HG03039 (cell line): ENCODE data around the gene DCLK3.

Source experiments
- ATAC-seq: cut with Tn5 transposase; IDR thresholded peaks from one replicate; pipeline ENCODE4 v1.9.1; 2021; ENCODE audit warnings: mild to moderate bottlenecking, moderate library complexity; ENCODE audit not compliant: unreplicated experiment

DCLK3 gene

GRCh38 chr3:36709826-36710365 lies 54.5 kb downstream of the DCLK3 start:
- ATAC-seq, result no peak

DNA sequence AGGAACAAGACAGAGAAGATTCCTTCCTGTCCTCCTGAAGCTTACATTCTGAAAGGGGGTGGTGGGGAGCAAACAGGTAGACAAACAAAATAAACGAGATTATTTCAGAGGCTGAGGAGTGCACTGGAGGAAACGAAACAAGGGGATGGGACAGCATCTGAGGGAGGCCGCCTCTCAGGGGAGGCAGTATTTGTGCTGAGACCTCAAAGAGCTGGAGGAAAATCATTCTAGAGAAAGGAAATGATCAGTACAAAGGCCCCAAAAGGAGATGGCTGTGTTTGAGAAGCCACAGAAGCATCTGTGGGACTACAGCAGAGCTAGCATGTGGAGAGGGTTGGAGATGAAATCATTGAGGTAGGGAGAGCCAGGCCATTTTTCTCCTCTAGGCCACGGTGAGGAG lies 55.1 kb downstream of the DCLK3 start:
- no peak for ATAC-seq

DNA sequence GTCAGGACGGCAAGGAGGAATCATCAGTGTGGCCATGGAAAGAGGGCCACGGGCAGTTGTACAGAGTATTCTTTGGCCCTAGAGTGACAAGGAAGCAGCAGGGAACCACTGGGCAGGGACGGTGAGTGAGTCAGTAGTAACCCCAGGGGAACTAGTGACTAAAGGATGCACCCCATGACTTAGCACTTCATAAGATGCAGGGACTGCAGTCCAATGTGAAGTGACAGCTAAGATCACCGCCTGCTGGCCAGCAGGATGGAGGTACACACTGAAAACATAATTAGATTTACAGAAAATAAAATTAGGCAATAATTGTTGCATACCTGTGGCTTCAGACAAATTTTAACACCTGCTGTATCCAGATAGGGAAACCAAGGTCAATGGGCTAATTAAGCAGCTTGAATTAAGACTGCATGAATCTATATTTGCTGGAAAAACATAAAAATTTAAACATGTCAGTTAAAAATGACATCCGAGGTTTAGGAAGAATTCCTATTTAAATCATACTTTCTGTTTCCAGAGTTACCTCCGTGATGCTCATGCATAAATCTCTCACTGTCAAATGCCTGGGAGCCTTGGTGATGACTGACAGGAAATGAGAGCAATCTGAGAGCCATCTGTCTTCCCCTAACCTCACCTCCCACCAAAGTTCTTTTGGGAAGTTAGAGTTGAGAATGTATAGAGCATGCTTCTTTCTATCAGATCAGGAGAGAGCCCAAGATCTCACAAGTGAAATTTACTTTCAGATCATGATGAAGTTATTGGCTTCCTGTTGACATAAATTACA lies 56.5 kb downstream of the DCLK3 start:
- ATAC-seq, result peak; percentile 49

GRCh38 chr3:36705015-36705414 lies 59.3 kb downstream of the DCLK3 start:
- ATAC-seq, result no peak

- no peak for ATAC-seq
Observed at GRCh38 chr3:36704280-36704679, 60.1 kb downstream of the DCLK3 start.

GRCh38 chr3:36701249-36701572 lies 63.1 kb downstream of the DCLK3 start:
- no peak for ATAC-seq

- ATAC-seq, result peak; percentile 70
Observed at GRCh38 chr3:36700537-36701248, 63.7 kb downstream of the DCLK3 start.

- no peak for ATAC-seq
Observed at GRCh38 chr3:36698314-36698713, 66.0 kb downstream of the DCLK3 start.

GRCh38 chr3:36697229-36698001 lies 66.9 kb downstream of the DCLK3 start:
- no peak for ATAC-seq

DNA sequence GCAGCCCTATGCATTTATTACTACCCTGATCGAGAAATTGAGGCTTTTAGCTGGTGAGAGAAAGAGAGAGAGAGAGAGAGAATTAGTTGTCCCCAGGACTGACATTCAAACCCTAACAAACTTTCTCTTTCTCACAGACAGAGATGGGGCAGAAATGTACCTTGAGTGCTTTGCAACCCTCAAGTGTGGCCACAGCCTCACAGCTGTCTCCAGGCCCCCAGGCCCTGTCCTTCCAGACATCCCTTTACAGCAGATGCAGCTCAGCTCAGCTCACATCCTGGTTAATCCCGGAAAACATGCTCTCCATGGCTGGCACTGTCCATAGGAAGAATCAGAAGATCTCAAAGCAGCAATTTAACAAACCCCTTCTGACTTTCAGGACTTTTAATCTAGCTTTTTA lies 67.6 kb downstream of the DCLK3 start:
- ATAC-seq, result no peak

DNA sequence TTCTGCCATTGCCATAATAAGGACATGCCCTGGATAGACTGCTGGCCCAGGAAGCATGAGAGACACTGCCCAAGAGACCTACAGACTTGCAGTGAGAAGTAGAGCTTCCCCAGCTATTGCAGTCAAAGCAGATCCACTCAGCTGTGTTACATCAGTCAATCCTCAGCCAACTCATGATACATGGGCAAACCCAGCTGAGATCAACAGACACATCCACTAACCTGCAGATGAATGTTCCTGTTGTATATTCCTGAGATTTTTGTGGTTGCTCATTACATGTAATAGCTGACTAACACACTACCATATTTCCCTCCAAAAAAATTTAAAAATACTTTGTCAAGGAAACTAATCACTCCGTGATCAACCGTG lies 68.6 kb downstream of the DCLK3 start:
- no peak for ATAC-seq

DNA sequence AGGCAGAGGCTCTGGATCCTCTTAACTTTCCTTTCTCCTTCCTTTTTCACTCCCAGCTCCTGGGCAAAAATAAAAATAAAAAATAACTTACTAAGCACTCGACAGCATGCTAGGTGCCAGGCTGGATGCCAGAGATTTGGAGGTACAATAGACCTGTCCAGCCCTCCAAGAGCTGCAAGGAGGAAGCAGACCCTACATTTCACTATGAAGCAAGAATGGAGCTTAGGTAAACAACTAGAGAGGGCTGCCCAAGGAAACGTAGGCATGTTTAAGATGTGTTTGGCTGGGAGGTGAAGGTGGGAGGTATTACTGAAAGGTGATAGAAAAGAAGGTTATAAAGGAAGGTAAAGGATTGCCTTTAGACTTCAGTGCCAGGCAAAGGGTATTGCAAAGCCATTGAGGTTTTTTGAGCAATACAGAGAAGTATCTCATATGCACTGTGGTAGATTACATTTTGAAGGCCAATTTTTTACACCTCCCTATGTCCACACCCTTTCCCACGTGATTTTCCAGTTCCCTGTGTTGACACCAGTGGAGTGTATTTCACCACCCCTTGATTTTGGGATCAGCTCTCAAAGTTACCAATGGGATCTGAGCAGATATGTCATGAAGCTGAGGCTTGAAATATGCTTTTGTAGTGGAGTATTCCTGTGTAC lies 69.1 kb downstream of the DCLK3 start:
- no peak for ATAC-seq

GRCh38 chr3:36693670-36694069 lies 70.7 kb downstream of the DCLK3 start:
- peak; percentile 83 for ATAC-seq

DNA sequence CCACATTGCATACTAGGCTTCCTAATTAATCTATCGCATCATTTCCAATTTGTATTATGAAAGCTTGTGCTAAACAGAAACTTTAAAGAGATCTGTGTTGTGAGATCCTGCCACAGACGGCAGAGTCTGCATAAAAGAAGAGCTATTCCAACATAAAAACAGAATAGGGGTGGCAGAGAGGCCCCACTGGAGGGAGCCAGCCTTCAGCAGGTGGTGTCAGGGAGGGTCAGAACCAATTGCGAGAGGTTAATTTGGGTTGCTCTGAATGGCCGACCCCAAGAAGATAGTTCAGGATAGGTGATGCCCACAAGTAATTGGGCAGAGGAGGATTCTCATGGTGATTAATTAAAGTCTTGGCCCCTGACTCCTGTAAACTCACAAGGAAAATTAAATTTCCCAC lies 74.8 kb downstream of the DCLK3 start:
- ATAC-seq, result no peak

- no peak for ATAC-seq
Observed at GRCh38 chr3:36688815-36689214, 75.5 kb downstream of the DCLK3 start.

GRCh38 chr3:36686516-36686915 lies 77.8 kb downstream of the DCLK3 start:
- no peak for ATAC-seq

GRCh38 chr3:36681867-36682266 lies 82.5 kb downstream of the DCLK3 start:
- no peak for ATAC-seq

DNA sequence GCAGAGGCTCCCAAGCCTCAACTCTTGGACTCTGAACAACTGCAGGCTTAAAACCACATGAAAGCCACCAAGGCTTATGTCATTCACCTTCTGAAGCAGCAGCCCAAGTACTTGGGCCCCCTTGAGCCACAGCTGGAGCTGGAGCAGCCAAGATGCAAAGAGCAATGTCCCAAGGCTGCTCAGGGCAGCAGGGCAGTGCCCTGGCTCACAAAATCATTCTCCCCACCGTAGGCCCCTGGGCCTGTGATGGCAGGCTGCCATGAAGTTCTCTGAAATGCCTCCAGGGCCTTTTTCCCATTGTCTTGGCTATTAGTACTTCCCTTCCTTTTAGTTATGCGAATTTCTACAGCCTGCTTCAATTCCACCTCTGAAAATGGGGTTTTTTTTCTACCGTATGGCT lies 83.4 kb downstream of the DCLK3 start:
- no peak for ATAC-seq

- ATAC-seq, result peak; percentile 67
Observed at GRCh38 chr3:36679384-36680200, 84.8 kb downstream of the DCLK3 start.
